Midbrain (tissue), 1 donor: ENCODE measurements around the gene FAHD2B.
"Not testable (repeated sequence)": the region's sequence is repeated elsewhere in the genome, so short reads cannot be mapped to it uniquely, and the experiment has no call there.

Experiments used
- DNase-seq: peaks from one replicate; lab custom pipeline; 2025; lab: John Stamatoyannopoulos, UW

Gene FAHD2B

GRCh38 chr2:97094772-97095611 lies at the start of gene FAHD2B:
Gene FAHD2B (minus strand): TSS chr2:97094882. CDS start chr2:97091706, 3,176 bp downstream.
- peak; percentile 77 for DNase-seq

GRCh38 chr2:97144016-97144415 lies 49.3 kb upstream of the FAHD2B start:
- not testable (repeated sequence) for DNase-seq

- not testable (repeated sequence) for DNase-seq
These were observed 34.4 kb upstream of the FAHD2B start for GRCh38 chr2:97129090-97129489.

GRCh38 chr2:97113882-97114255 lies 19.2 kb upstream of the FAHD2B start:
- not testable (repeated sequence) for DNase-seq

GRCh38 chr2:97113050-97113881 lies 18.6 kb upstream of the FAHD2B start, which contains the start of gene ANKRD36:
Gene ANKRD36 (plus strand): TSS chr2:97113153. CDS start chr2:97113740, 587 bp downstream.
- DNase-seq, result not testable (repeated sequence)

GRCh38 chr2:97112320-97113049 lies 17.8 kb upstream of the FAHD2B start:
- DNase-seq, result not testable (repeated sequence)

- not testable (repeated sequence) for DNase-seq
These were observed 16.6 kb upstream of the FAHD2B start for GRCh38 chr2:97111246-97111645.

GRCh38 chr2:97106878-97107277 lies 12.2 kb upstream of the FAHD2B start:
- DNase-seq, result not testable (repeated sequence)

GRCh38 chr2:97098786-97099372 lies 4.2 kb upstream of the FAHD2B start:
- not testable (repeated sequence) for DNase-seq

GRCh38 chr2:97095661-97096060 lies 979 bp upstream of the FAHD2B start:
- no peak for DNase-seq

- DNase-seq, result not testable (repeated sequence)
These were observed 505 bp downstream of the FAHD2B start for GRCh38 chr2:97093983-97094771.

- peak; percentile 31 for DNase-seq
These were observed 1.7 kb downstream of the FAHD2B start for GRCh38 chr2:97092946-97093345.

- not testable (repeated sequence) for DNase-seq
These were observed 6.0 kb downstream of the FAHD2B start for GRCh38 chr2:97088706-97089105.

- DNase-seq, result not testable (repeated sequence)
These were observed 9.6 kb downstream of the FAHD2B start for GRCh38 chr2:97085093-97085492.

- DNase-seq, result not testable (repeated sequence)
These were observed 11.2 kb downstream of the FAHD2B start for GRCh38 chr2:97083516-97083915.

- DNase-seq, result not testable (repeated sequence)
These were observed 12.5 kb downstream of the FAHD2B start for GRCh38 chr2:97082206-97082605.

GRCh38 chr2:97080855-97081254 lies 13.8 kb downstream of the FAHD2B start:
- DNase-seq, result not testable (repeated sequence)

- not testable (repeated sequence) for DNase-seq
These were observed 17.5 kb downstream of the FAHD2B start for GRCh38 chr2:97077213-97077612.

GRCh38 chr2:97070915-97071314 lies 23.8 kb downstream of the FAHD2B start:
- DNase-seq, result not testable (repeated sequence)

- not testable (repeated sequence) for DNase-seq
These were observed 26.0 kb downstream of the FAHD2B start for GRCh38 chr2:97068722-97069121.

- DNase-seq, result no peak
These were observed 26.6 kb downstream of the FAHD2B start for GRCh38 chr2:97068074-97068473.
